Smooth muscle cell (in vitro differentiated cells): ENCODE data around the gene KATNAL2. TPM values are rescaled to one million over a fixed set of nuclear protein-coding genes. Genes with fewer than 3 reads are reported as not detected.
"Not testable (repeated sequence)": the region's sequence is repeated elsewhere in the genome, so short reads cannot be mapped to it uniquely, and the experiment has no call there.

Experiments used
- DNase-seq: peaks from one replicate; lab custom pipeline; 2025; ENCODE audit not compliant: unreplicated experiment; lab: John Stamatoyannopoulos, UW
- H2AFZ ChIP-seq: fragments of 200-600 bp; sonication (generic); 2 replicates; pipeline ENCODE4 v1.6.0; 2016; ENCODE audit warnings: antibody characterized with exemption, low read depth, mild to moderate bottlenecking
- H3F3A ChIP-seq: fragments of 200-600 bp; sonication (generic); 2 replicates; pipeline ENCODE4 v1.6.0; 2017; ENCODE audit warnings: antibody characterized with exemption, low read depth
- H3K27ac ChIP-seq: fragments of 200-600 bp; sonication (generic); 2 replicates; pipeline ENCODE4 v1.5.1; 2016; ENCODE audit warnings: low read depth, mild to moderate bottlenecking
- H3K27me3 ChIP-seq: fragments of 200-600 bp; sonication (generic); 2 replicates; pipeline ENCODE4 v1.6.1; 2016; ENCODE audit warnings: low read depth, mild to moderate bottlenecking
- H3K36me3 ChIP-seq: fragments of 200-600 bp; sonication (generic); 2 replicates; pipeline ENCODE4 v1.5.1; 2016; ENCODE audit warnings: low read depth
- H3K4me1 ChIP-seq: fragments of 200-600 bp; sonication (generic); 2 replicates; pipeline ENCODE4 v1.5.1; 2016; ENCODE audit warnings: low read depth
- H3K4me2 ChIP-seq: fragments of 200-600 bp; sonication (generic); 2 replicates; pipeline ENCODE4 v1.6.0; 2016; ENCODE audit warnings: mild to moderate bottlenecking
- H3K4me3 ChIP-seq: fragments of 200-600 bp; sonication (generic); 2 replicates; pipeline ENCODE4 v1.5.1; 2016; ENCODE audit warnings: mild to moderate bottlenecking
- H3K79me2 ChIP-seq: fragments of 200-600 bp; sonication (generic); 2 replicates; pipeline ENCODE4 v1.6.0; 2016; ENCODE audit warnings: low read depth, mild to moderate bottlenecking
- H3K9ac ChIP-seq: fragments of 200-600 bp; sonication (generic); 2 replicates; pipeline ENCODE4 v1.6.0; 2016; ENCODE audit warnings: low read depth
- H3K9me3 ChIP-seq: fragments of 200-600 bp; sonication (generic); replicated peaks from 2 replicates; pipeline ENCODE4 v1.5.1; 2016; ENCODE audit warnings: low read depth
- H4K20me1 ChIP-seq: fragments of 200-600 bp; sonication (generic); 2 replicates; pipeline ENCODE4 v1.6.0; 2016; ENCODE audit warnings: low read depth
- WGBS: methylation state at CpG from one replicate; pipeline ENCODE4 v1.1.7; 2016; ENCODE audit warnings: low lambda C conversion rate; 5-methylcytosine and 5-hydroxymethylcytosine counted together
- polyA plus RNA-seq: library from polyadenylated mRNA; unstranded; fragments of >200 nt; fragmentation: Nextera tagmentation; extraction: Ambion mirVana; gene quantifications from 2 replicates; pipeline ENCODE4 v1.2.1, GENCODE V29; 2016
- total RNA-seq: library from RNA; depleted of rRNA; stranded (reverse); fragments of >200 nt; gene quantifications from 2 replicates; pipeline ENCODE4 v1.2.3, GENCODE V29; 2014

Gene KATNAL2
- total and polyA plus RNA-seq, 2 experiments from 2014 or later, result 0.31 to 2.1 TPM

- H2AFZ ChIP-seq, H3K36me3 ChIP-seq, H3K27me3 ChIP-seq, H3K9me3 ChIP-seq, DNase-seq, H3K4me1 ChIP-seq, H3K4me3 ChIP-seq, H4K20me1 ChIP-seq, H3K4me2 ChIP-seq, H3F3A ChIP-seq, H3K27ac ChIP-seq, H3K79me2 ChIP-seq, H3K9ac ChIP-seq: not testable (repeated sequence)
- WGBS, result no CpG with 5 or more reads among the region's 31 CpGs
Observed at GRCh38 chr18:46964579-46965293, 47.3 kb downstream of the KATNAL2 start.

- not testable (repeated sequence) for H2AFZ ChIP-seq, H3K9me3 ChIP-seq, H3K4me2 ChIP-seq, DNase-seq, H3K79me2 ChIP-seq, H3K4me3 ChIP-seq, H3K36me3 ChIP-seq, H3K9ac ChIP-seq, H3K27ac ChIP-seq, H3F3A ChIP-seq, H4K20me1 ChIP-seq, H3K27me3 ChIP-seq, H3K4me1 ChIP-seq
- no CpG with 5 or more reads among the region's 10 CpGs for WGBS
Observed at GRCh38 chr18:46966266-46966665, 48.9 kb downstream of the KATNAL2 start.

- not testable (repeated sequence) for H3F3A ChIP-seq, H2AFZ ChIP-seq, DNase-seq, H3K4me2 ChIP-seq, H4K20me1 ChIP-seq, H3K4me3 ChIP-seq, H3K36me3 ChIP-seq, H3K4me1 ChIP-seq, H3K9me3 ChIP-seq, H3K79me2 ChIP-seq, H3K27ac ChIP-seq, H3K9ac ChIP-seq, H3K27me3 ChIP-seq
- WGBS, result no CpG with 5 or more reads among the region's 32 CpGs
Observed at GRCh38 chr18:46969551-46969950, 52.1 kb downstream of the KATNAL2 start.

GRCh38 chr18:47019870-47020269, 102.5 kb downstream of the KATNAL2 start:
- H3K9me3 ChIP-seq, H3K79me2 ChIP-seq, H3K27ac ChIP-seq, H3F3A ChIP-seq, H3K4me3 ChIP-seq, H2AFZ ChIP-seq, H3K9ac ChIP-seq, H3K27me3 ChIP-seq, DNase-seq, H3K4me1 ChIP-seq, H3K4me2 ChIP-seq, H4K20me1 ChIP-seq, H3K36me3 ChIP-seq: not testable (repeated sequence)
- no CpG with 5 or more reads among the region's 10 CpGs for WGBS

GRCh38 chr18:47020757-47021156, 103.4 kb downstream of the KATNAL2 start:
- not testable (repeated sequence) for DNase-seq, H2AFZ ChIP-seq, H3K4me3 ChIP-seq, H3F3A ChIP-seq, H4K20me1 ChIP-seq, H3K9me3 ChIP-seq, H3K36me3 ChIP-seq, H3K4me2 ChIP-seq, H3K79me2 ChIP-seq, H3K9ac ChIP-seq, H3K4me1 ChIP-seq, H3K27ac ChIP-seq, H3K27me3 ChIP-seq
- WGBS, result no CpG with 5 or more reads among the region's 19 CpGs

GRCh38 chr18:47022821-47023220, 105.4 kb downstream of the KATNAL2 start:
- not testable (repeated sequence) for H3K27ac ChIP-seq, H3K9me3 ChIP-seq, H2AFZ ChIP-seq, H3K4me1 ChIP-seq, H3K9ac ChIP-seq, H3K79me2 ChIP-seq, H3K4me2 ChIP-seq, DNase-seq, H3K36me3 ChIP-seq, H3F3A ChIP-seq, H3K27me3 ChIP-seq, H3K4me3 ChIP-seq, H4K20me1 ChIP-seq
- WGBS, result 98% methylated on average over 18 of the region's 29 CpGs

GRCh38 chr18:47023769-47024465, 106.5 kb downstream of the KATNAL2 start:
- H3K9ac ChIP-seq, H4K20me1 ChIP-seq, H3K27me3 ChIP-seq, H3K4me3 ChIP-seq, H3K27ac ChIP-seq, H2AFZ ChIP-seq, H3F3A ChIP-seq, H3K4me1 ChIP-seq, DNase-seq, H3K79me2 ChIP-seq, H3K9me3 ChIP-seq, H3K4me2 ChIP-seq, H3K36me3 ChIP-seq: not testable (repeated sequence)
- no CpG with 5 or more reads among the region's 55 CpGs for WGBS

GRCh38 chr18:47025557-47026174, 108.3 kb downstream of the KATNAL2 start:
- not testable (repeated sequence) for H3K27ac ChIP-seq, DNase-seq, H3K9me3 ChIP-seq, H3K79me2 ChIP-seq, H4K20me1 ChIP-seq, H3K4me2 ChIP-seq, H3K27me3 ChIP-seq, H2AFZ ChIP-seq, H3K36me3 ChIP-seq, H3K4me3 ChIP-seq, H3K4me1 ChIP-seq, H3K9ac ChIP-seq, H3F3A ChIP-seq
- 88% methylated on average over 11 of the region's 17 CpGs for WGBS
